Mononuclear cell (primary cell): ENCODE data around the gene ERMP1. TPM values are rescaled to one million over a fixed set of nuclear protein-coding genes. Genes with fewer than 3 reads are reported as not detected.
A peak's percentile ranks its signal among the peaks of the same experiment; 100 is the strongest.

Experiments used
- H3K27me3 ChIP-seq: 2 replicates; pipeline ENCODE4 v1.6.0; 2011; ENCODE audit warnings: low read length, control low read depth; ENCODE audit not compliant: insufficient read depth
- H3K4me1 ChIP-seq: 2 replicates; pipeline ENCODE4 v1.5.1; 2011; ENCODE audit warnings: mild to moderate bottlenecking, low read length, control low read depth; ENCODE audit not compliant: insufficient read depth
- H3K4me3 ChIP-seq: 2 replicates; pipeline ENCODE4 v1.5.1; 2011; ENCODE audit warnings: mild to moderate bottlenecking, low read length, moderate library complexity
- H3K9me3 ChIP-seq: 2 replicates; pipeline ENCODE4 v1.5.1; 2011; ENCODE audit warnings: low read depth, mild to moderate bottlenecking, control low read depth, low read length
- total RNA-seq: library from RNA; depleted of rRNA; stranded (reverse); fragments of >200 nt; gene quantifications from one replicate; pipeline ENCODE4 v1.2.3, GENCODE V29; 2012

Gene ERMP1
- total RNA-seq, 1 donor: 6.5 TPM

DNA sequence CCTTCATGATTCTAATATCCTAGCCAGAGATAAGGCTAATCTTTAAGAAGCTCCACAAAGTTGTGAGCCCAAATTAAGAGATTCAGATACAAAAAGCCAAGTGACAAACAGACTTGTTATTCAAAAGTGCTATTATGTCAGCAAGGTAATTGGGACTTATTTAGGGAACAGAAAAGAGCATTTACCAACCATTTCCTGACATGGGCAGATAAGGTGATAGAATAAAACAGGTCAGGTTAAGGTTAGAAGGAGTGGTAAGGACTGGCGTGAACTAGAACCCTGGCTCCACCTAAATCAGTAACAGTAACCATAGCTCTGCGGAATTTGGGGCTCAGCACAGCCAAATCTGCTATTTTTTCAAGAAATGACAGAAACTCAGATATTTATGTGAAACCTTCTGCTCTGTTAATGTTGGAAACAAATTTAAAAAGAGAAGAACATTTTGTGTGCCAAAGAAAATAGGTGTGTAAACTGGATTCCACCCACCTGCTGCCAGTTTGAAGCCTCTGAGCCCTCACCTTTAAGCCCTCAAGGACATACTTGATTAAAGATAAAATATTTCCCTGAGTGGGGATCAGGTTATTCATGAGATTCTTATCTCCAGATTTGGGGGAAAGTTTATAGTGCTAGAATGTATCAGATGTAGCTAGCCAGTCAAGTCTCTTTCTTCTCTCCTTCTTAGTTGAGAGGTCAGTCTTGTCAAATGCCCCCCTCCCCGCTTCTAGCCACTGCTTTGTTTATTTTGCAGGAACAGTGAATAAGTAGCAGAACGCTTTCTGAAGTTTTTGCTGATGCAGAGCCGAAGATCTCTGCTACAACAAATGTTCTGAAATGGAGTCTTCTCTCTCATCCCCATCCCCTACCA is 10.2 kb upstream of the ERMP1 start:
- peaks cover 44% of the 10 kb centered on the region for H3K4me1 ChIP-seq
- H3K4me3 ChIP-seq: no peak overlapping the region
- H3K9me3 ChIP-seq: no peaks in the 10 kb centered on the region
- H3K27me3 ChIP-seq: no peaks in the 10 kb centered on the region

DNA sequence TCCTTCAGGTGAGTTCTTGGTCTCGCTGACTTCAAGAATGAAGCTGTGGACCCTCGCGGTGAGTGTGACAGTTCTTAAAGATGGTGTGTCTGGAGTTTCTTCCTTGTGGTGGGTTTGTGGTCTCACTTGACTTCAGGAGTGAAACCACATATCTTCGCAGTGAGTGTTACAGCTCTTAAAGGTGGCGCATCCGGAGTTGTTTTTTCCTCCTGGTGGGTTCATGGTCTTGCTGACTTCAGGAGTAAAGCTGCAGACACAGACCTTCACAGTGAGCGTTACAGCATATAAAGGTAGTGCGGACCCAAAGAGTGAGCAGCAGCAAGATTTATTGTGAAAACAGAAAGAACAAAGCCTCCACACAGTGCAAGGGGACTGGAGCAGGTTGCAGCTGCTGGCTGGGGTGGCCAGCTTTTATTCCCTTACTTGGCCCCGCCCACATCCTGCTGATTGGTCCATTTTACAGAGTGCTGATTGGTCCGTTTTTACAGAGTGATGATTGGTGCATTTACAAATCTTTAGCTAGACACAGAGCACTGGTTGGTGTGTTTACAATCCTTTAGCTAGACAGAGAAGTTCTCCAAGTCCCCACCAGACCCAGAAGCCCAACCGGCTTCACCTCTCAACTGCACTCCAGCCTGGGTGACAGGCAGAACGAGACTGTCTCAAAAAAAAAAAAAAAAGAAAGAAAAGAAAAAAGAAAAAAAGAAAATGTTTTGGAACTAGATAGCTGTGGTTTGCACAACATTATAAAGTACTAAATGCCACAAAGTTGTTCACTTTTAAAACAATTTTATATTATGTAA is 9.1 kb upstream of the ERMP1 start:
- no peak overlapping the region for H3K4me3 ChIP-seq
- H3K4me1 ChIP-seq: peaks cover 44% of the 10 kb centered on the region
- no peaks in the 10 kb centered on the region for H3K9me3 ChIP-seq
- H3K27me3 ChIP-seq: no peaks in the 10 kb centered on the region

DNA sequence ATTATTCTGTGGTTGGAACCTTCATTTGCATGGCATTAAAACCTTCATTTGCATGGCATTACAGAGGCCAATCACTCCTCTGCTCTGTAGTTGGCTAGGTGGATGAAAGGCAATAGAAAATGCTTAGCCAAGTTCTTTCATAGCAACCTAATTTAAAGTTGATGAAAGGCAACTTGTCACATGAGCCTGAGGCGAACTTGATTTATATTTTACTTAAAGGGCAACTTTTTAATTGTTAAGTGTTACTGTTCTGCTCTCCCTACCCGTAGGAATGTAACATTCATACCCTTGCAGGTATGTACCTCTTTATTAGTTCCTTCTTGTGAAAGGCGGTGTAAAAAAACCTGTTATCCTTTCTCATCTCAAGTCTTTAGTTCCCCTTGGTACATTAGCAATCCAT is 7.9 kb upstream of the ERMP1 start:
- H3K4me1 ChIP-seq: peaks cover 44% of the 10 kb centered on the region
- H3K4me3 ChIP-seq: no peak overlapping the region
- H3K27me3 ChIP-seq: no peaks in the 10 kb centered on the region
- no peaks in the 10 kb centered on the region for H3K9me3 ChIP-seq

DNA sequence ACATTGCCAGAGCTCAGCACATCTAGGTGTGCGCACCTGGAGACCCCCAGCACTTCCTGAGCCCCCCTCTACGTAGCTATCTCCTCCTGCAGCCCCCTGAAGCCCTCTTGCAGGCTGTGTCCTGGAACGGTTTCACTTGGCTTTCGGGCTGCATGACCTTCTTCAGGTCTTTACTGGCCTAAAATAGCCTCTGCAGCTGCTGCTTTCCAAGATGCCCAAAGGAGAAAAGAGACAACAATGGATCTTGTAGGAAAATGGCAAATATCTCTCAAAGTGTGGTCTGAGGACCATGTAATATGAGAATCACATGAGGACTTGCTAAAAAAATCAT is 6.6 kb upstream of the ERMP1 start:
- H3K27me3 ChIP-seq: no peaks in the 10 kb centered on the region
- no peaks in the 10 kb centered on the region for H3K9me3 ChIP-seq
- peaks cover 34% of the 10 kb centered on the region for H3K4me1 ChIP-seq
- H3K4me3 ChIP-seq: no peak overlapping the region

DNA sequence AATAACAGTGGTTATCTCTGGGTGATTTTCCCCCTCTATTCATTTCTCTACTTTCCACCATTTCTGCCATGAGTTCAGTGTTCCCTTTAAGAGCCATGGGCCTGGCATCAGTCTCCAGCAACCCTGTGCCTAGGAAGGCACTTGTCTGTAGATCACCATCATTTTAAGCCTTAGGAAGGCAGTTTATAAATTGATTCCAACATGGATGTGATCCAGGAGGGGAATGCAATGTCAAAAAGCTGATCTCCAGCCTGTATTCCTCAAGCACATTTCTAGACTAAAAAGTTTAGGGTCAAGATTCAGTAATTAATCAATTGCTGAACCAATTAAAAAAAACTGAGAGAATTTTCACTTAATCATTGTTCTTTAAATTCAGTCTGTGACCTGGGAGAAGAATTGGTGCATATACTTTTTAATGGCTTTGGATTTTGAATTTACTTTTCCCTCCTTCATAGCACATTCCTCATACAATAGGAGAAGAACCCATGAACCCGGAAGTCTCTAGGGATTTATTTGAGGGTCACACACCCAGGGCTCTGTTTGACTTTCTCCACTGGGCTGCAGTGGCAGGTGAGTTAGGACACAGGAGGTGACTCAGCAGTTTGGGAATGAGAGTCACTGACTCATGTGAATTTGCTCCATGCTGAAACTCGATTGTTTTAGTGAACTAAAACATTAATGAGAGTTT is 6.1 kb upstream of the ERMP1 start:
- H3K4me3 ChIP-seq: no peak overlapping the region
- H3K9me3 ChIP-seq: no peaks in the 10 kb centered on the region
- no peaks in the 10 kb centered on the region for H3K27me3 ChIP-seq
- peaks cover 29% of the 10 kb centered on the region for H3K4me1 ChIP-seq

DNA sequence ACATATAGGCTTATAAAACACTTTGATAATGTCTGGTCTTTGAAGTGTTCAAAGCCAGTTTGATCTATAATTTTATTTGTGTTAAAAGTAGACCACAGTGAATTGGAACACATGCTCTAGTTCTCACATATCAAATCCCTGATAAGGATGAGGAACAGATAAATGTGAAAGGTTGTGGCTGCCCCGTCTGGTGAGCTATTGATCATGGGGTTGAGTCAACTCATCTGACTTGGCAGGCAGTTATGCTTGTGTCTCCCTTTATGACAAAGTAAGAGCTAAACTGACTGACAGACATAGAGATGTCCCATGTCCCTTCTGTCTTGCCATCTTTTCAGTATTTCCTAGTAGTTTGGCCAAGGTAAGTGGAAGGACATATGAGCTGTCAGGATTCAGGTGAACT is 2.9 kb upstream of the ERMP1 start:
- H3K4me3 ChIP-seq: no peak overlapping the region

DNA sequence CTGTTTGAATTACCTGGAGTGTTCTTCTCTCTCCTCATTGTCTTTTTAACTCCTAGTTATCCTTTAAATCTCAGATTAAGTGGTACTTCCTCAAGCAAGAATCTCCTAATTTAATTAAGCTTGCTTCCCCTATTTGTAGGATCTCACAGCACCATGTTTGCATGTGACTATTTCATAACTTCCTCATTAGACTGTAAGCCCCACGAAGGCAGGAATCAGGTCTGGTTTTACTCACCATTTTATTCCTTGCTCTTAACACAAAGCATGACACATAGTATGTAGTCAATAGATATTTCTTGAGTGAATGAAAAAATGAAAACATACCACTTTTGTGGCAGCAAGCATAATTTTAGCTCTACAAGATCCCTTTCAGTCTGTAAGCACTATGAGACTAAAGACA is 1.3 kb upstream of the ERMP1 start:
- H3K9me3 ChIP-seq: no peaks in the 10 kb centered on the region
- no peak overlapping the region for H3K4me3 ChIP-seq
- H3K4me1 ChIP-seq: peaks cover 30% of the 10 kb centered on the region
- H3K27me3 ChIP-seq: no peaks in the 10 kb centered on the region

More for the DNA sequence above, 2.9 kb upstream of the ERMP1 start:
- H3K27me3 ChIP-seq: no peaks in the 10 kb centered on the region
- no peaks in the 10 kb centered on the region for H3K9me3 ChIP-seq
- peaks cover 26% of the 10 kb centered on the region for H3K4me1 ChIP-seq

DNA sequence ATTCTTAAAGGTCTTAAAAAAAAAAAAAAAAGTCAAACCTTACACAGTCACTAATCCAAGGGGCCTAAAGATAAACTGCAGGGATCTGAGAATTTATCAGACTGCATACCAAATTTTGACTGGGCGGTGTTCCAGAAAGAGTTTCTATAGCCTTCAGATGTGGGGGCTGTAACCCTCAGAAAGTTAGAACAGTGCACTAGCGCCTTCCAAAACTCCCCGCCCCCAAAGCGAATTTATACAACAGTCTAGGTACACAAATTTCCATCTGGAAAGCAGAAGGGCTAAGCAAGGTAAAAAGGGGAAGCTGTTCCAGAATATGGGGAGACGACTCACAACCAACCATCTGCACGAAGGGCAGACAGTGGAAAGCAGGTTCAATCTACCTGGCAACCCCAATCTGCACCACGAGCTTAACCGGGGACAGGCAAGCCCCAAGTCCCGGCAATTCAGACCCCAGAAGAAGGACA is 813 bp downstream of the ERMP1 start:
- peak overlapping the region; percentile 75 for H3K4me3 ChIP-seq
- peaks cover 30% of the 10 kb centered on the region for H3K4me1 ChIP-seq
- H3K27me3 ChIP-seq: no peaks in the 10 kb centered on the region

DNA sequence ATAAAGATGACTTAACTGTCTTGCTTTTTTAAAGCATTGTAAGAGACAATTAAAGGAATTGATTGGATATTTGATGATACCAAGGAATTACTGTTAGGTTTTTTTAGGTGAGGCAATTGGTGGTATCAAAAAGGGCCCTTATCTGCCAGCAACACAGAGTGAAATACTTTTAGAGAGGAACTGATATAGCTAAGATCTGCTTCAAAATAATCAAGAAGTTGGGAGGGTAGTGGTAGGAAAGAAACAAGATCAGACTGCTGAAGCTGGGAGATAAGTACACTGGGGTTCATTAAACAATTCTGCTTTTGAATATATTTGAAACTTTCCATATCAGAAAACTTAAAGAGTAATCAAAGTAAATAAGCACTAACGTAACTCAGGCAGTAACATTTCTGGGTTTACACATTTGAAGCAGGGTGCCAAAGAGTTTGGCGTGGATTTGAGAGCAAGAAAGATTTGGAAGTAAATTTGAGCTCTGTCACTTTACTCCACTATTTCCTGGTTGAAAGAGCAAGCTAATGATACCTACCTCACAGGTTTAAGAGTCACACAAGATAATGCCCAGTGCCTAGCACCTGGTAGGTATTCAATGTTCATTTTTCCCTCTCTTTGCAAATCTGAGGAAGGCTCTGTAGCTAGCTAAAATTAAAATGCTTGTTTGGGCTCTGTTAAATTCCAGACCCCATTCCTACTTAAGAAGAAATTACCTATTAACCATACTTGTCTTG is 6.9 kb downstream of the ERMP1 start:
- no peaks in the 10 kb centered on the region for H3K27me3 ChIP-seq
- H3K9me3 ChIP-seq: no peaks in the 10 kb centered on the region
- H3K4me1 ChIP-seq: peaks cover 6% of the 10 kb centered on the region
- no peak overlapping the region for H3K4me3 ChIP-seq

More for the DNA sequence above, 813 bp downstream of the ERMP1 start:
- H3K9me3 ChIP-seq: no peaks in the 10 kb centered on the region

DNA sequence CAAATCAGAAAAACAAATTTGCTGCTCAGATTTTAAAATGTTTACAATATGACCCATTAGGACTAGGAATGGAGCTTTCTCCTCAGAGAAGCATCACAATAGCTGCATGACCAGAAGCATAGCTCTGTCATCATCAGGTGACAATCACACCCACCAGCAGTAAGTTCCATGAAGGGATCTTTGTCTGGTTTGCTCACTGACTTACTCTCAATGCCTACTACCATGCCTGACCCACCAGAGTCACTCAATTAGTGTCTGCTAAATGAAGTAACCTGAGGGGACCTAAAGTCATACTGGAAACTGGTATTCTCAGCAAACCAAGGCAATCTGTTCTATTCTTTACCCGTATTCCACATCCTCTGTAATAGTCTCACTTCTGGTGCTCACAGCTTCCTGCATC is 7.7 kb downstream of the ERMP1 start:
- no peak overlapping the region for H3K4me3 ChIP-seq
- H3K27me3 ChIP-seq: no peaks in the 10 kb centered on the region
- no peaks in the 10 kb centered on the region for H3K4me1 ChIP-seq
- H3K9me3 ChIP-seq: no peaks in the 10 kb centered on the region

DNA sequence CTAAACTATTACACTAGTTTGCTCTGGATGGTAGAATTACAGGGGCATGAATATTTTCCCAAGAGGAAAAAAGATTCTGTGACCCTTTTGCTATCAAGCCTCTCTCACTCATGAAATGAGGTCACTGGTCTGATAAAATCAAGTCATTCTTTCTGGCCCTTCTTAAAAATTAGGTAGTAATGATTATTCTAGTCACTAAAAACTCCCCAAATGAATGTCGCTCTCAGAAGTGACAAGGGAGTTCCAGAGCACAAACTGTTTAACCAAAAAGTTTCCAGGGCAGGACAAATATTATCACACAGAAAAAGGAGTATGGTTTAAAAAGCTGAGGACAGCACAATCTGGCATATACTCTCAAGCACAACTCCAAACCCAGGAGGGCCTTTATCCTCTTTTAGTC is 12.5 kb downstream of the ERMP1 start:
- Histone ChIP-seq H3K9me3 (no peaks in the 10 kb centered on the region), H3K4me3 (no peak overlapping the region), H3K27me3 (no peaks in the 10 kb centered on the region), H3K4me1 (no peaks in the 10 kb centered on the region)

DNA sequence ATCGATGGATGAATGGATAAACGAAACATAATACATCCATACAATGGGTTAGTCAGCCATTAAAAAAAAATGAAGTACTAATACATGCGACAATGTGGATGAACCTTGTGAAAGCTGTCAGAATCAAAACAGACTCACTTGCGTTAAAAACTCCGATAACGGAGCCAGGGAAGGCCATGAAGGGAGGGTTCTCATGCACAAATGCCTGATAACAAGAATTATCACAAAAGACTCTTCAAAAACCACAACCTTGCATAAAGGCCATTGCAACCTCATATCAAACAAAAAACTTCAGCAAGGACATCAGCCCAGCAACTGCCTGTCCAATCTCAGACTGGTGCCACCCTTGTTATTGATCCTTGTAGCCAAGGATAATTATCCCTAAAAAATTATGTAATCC is 13.7 kb downstream of the ERMP1 start:
- H3K9me3 ChIP-seq: no peaks in the 10 kb centered on the region
- H3K4me1 ChIP-seq: no peaks in the 10 kb centered on the region
- H3K27me3 ChIP-seq: no peaks in the 10 kb centered on the region
- H3K4me3 ChIP-seq: no peak overlapping the region

DNA sequence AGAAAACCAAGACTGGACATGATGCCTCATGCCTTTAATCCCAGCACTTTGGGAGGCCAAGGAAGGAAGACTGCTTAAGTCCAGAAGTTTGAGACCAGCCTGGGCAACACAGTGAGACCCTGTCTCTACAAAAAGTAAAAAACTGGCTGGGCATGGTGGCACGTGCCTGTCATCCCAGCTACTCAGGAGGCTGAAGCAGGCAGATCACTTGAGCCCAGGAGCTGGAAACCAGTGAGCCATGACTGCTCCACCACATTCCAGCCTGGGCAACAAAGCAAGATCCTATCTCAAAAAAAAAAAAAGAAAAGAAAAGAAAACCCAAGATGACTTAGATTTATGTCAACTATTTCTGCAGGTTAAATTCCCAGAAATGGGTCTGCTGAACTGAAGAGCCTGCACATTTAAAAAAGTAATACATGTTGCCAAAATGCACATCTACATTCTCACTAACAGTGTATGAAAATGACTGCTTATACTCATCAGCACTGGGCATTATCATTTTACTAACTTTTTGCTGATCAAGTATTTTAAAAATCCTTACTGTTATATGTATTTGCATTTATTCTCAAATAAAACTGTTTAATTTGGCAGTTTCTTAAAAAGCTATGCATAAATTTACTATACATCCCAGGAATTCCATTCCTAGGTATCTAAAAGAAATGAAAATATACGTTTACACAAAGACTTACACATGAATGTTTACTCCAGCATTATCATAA is 14.3 kb downstream of the ERMP1 start:
- H3K9me3 ChIP-seq: no peaks in the 10 kb centered on the region
- H3K4me1 ChIP-seq: no peaks in the 10 kb centered on the region
- no peaks in the 10 kb centered on the region for H3K27me3 ChIP-seq
- H3K4me3 ChIP-seq: no peak overlapping the region

DNA sequence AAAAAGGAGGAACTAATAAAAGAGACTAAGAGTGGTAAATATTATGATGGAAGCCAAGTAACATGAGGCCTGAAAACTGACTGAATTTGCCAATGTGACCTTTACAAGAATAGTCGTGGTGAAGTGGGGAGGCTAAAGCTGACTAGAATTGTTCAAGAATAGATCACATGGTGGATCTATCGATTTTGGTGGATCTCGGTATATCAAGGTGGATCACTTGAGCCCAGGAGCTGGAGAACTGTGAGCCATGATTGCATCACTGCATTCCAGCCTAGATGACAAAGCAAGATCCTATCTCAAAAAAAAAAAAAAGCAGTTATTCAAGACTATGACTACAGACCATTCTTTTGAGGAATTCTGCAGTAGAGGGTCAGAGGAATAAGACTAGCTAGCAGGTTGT is 15.1 kb downstream of the ERMP1 start:
- Histone ChIP-seq H3K4me3 (no peak overlapping the region), H3K9me3 (no peaks in the 10 kb centered on the region), H3K27me3 (no peaks in the 10 kb centered on the region), H3K4me1 (no peaks in the 10 kb centered on the region)
